Upper lobe of left lung (tissue), 4 donors: ENCODE results near the gene EDC3.

ENCODE experiments used
- CTCF ChIP-seq, 6 experiments: fragments of 450-650 bp in 4 of 6; fragments of 200-600 bp in 2 of 6; sonication (generic) in 2 of 6; IDR thresholded peaks; one replicate each; pipeline ENCODE4 v1.5.1; 2016 to 2019; ENCODE audit warnings: antibody characterized with exemption in 6 of 6
- POLR2AphosphoS5 ChIP-seq, 2 donors: sonication (generic); formaldehyde crosslinking; IDR thresholded peaks; one replicate each; pipeline ENCODE4 v1.5.1; 2017; ENCODE audit warnings: antibody characterized with exemption in 2 of 2

GRCh38 chr15:74656935-74657535 lies 38.8 kb downstream of the EDC3 start:
- TF ChIP-seq CTCF (IDR thresholded peaks at IDR 0.05) (no peak), POLR2AphosphoS5 (IDR thresholded peaks at IDR 0.05) (no peak)
